NCI-H446 treated with DMSO at 0.1 percent for 48 hours (cell line): Measurements from ENCODE around the gene RBSN.
"Not testable (repeated sequence)": the region's sequence is repeated elsewhere in the genome, so short reads cannot be mapped to it uniquely, and the experiment has no call there.

ENCODE experiments used
- DNase-seq: peaks from one replicate; lab custom pipeline; 2025; lab: John Stamatoyannopoulos, UW

RBSN gene

DNA sequence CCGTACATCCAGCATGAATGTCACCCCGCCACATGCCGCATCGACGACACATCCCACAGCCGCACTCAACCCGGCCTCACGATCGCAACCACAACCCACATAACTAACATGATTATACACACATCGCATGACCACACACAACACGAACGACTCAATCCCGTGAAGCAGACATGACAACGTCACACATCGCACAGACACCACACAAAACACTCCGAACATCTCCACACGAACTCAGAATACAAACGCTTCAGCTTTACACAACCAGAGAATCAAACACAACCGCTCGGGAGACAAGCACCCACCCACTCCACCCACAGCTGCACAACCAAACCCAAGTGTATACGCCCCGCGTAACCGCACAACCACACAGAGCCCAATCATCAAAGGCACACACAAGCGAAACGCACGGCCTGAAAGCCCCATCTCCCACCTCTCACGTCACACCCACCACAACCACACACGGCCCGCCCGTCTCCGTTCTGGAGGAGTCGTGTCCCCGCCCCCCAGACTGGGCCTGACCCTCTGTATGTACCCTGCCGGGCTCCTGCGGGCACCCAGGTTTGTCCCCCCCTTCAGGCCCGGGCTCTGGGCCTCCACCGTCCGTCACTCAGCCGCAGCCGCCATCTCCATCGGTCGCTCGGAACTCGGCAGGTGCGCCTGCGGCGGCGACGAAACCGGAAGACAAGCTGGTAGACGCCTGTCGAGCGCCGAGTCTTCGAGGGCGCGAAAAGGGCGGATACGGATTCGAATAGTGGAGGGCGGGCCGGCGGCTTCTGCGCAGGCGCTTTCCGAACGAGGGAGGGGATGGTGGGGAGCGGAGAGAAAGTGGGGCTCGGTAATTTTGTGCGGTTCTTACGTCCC, at the start of gene RBSN:
TSS of gene RBSN (minus strand) at position 646 of the 861 bp plus-strand sequence. CDS start 3,028 bp downstream, outside the sequence.
- peak; percentile 61 for DNase-seq

DNA sequence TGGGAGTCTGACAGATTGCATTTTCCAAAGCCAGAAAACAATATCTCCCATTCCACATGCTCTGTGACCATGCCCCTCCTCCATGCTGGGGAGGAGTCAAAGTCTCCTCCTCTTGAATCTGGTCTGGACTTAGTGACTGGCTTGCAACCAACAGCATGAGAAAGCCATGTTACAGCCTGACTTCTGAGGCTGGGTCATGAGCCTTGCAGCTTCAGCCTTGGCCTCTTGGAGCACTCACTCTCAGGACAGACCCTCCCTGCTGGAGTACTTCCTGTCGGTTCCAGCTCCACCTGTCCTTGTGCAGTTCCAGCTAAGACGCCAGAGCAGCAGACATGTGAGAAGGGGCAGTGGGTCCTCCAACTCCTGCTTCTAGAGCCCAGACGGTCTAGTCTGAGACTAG, 49.7 kb upstream of the RBSN start:
- no peak for DNase-seq

DNA sequence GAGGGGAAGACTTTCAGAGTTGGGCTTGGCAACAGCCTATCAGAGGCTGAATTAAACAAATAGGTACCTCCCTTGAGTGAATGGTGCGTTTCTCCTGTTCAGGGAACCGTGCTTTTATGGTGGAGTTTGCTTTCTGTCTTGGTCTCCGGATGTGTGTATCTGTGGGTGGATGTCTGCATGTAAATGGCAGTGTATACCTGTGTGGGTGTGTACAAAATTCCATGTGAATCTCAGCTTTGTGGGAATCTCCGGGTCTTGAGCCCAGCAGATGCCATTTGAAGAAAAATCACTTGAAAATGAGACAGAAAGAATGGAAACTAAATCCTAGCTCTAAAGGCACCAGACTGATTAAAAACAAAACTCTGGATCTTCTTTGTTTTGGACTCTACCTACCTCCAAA, 37.9 kb upstream of the RBSN start:
- DNase-seq, result not testable (repeated sequence)

DNA sequence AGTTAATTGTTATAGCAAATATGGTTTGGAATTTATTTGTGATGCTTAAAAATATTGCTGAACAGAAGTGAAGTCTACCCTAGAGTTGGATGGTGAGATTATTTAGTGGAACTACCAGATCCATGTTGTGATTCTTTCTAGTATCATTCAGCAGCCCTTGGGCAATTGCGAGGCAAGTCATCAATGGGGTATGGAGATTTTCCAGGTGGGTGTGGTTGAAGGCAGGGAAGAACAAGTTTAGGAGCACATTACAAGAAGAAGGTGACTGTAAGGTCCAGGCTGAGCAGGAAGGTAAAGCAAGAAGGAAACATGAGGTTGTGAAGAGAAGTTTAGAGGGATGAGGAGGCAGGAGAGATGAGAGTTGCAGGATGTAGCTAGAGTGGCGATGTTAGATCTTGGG, 36.0 kb upstream of the RBSN start:
- DNase-seq, result not testable (repeated sequence)

DNA sequence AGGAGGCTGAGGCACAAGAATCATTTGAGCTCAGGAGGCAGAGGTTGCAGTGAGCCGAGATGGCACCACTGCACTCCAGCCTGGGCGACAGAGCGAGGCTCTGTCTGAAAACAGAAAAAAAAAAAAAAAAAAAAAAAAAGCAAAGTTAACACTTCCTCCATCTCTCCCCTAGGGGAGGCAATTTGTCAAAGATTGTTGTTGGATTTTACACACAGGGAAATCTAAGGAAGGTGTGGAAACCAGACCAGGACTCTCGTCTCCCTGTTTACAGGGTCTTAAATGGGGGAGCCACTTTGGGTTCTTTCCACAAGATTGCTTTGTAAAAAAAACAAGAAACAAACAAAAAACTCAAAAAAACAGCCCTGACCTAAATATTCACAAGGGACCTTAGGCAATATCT, 29.5 kb upstream of the RBSN start:
- DNase-seq, result not testable (repeated sequence)

DNA sequence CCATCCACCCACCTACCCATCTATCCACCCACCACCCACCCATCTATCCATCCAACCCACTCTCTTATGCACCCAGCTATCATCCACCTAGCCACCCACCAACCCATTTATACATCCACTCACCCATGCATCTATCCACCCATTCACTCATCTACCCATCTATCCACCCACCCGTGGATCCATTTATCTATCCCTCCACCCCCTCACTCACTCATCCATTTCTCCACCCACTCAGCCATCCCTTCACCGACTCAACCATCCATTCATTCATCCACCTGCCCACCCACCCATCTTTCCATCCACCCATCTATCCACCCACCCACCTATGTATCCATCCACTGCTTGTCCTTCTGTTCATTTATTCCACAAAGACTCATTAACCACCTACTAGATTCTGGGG, 28.0 kb upstream of the RBSN start:
- DNase-seq, result not testable (repeated sequence)

DNA sequence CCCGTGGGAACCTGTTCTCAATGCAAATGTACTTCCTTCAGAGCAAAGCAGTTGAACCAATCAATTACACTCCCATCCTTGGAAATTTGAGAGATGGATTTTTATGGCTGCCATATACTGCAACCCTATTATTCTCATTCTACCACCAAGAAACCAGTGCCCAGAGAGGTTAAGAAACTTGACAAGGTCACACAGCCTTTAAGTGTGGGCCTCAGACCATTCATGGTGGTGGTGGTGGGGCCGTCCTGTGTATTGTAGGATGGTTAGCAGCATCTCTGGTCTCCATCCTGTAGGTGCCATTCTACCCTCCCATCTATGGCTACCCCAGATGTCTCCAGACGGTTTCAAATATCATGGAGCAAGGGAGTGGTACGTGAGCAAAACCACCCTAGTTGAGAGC, 23.4 kb upstream of the RBSN start:
- DNase-seq, result no peak

DNA sequence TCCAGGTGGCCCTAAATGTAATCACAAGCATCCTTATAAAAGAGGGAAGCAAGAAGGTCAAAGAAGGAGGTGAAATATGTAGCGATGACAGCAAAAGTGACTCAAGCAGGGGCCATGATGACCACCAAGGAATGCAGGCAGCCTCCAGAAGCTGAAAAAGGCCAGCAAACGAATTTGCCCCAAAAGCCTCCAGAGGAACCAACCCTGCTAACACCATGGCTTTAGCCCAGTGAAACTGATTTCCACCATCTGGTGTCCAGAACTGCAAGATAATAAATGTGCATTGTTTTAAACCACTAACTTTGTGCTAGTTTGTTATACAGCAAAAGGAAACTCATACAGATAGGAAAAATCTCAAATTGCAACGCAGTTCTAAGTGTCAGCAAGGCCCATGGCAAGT, 23.0 kb upstream of the RBSN start:
- no peak for DNase-seq

DNA sequence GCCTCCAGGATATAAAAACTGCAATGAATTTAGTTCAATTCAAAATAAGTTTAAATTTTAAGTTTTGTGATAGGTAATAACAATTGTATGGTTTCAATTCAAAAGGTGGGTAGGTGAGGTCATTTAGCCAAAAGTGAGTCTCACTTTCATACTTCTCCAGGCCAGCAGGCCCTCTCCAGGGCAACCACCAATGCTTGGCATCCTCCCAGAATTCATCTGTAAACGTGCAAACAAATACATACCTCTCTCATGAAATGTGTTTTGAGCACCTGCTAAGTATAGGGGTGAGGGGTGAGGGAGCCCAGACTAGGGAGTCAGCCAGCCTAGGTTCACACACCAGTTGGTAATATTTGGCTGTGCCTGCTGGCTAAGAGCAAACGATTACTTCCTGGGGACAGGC, 22.0 kb upstream of the RBSN start:
- no peak for DNase-seq

DNA sequence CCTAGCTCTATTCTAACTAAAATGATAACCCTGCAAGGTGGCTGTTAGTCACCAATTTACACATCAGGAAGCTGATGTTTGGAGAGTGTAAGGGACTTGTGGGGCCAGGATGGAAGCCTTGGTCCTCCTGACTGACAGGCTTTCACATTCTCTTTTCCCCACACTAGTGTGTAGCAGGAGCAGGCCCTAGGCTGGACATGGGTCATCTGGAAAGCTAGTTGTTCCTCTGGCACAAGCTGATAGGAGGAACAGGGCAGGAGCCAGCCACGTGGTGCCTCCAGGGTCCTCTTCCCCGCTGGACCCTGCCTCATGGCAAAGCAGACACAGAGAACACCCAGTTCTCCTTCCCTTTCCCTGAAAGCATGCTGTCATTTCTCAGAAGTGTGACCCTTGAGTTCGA, 18.1 kb upstream of the RBSN start:
- DNase-seq, result no peak

DNA sequence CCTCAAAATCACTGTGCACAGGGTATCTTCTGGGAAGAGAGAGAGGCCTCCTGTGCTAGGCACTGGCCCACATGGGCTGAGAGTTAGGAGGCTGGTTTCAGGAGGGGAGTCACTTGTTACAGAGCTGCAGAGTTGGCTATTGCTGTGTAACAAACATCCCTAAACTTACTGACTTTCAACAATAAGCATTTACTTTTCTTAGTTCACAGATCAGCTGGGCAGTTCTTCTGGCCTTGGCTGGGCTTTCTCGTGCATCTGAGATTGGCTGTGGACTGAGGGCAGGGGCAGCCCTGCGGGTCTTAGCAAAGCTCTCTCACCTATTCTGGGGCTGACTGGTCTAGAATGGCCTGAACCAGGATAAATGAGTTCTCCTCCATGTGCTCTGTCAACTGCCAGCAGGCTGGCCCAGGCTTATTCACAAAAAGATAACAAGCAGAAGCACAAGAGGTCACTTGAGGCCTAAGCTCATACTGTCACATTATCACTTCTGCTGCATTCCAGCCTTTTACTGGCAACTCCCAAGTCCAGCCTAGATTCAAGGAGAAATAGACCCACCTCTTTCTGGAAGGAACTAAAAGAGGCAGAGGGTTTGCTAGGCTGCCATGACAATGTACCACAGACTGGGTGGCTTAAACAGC, 17.2 kb upstream of the RBSN start:
- DNase-seq, result no peak

DNA sequence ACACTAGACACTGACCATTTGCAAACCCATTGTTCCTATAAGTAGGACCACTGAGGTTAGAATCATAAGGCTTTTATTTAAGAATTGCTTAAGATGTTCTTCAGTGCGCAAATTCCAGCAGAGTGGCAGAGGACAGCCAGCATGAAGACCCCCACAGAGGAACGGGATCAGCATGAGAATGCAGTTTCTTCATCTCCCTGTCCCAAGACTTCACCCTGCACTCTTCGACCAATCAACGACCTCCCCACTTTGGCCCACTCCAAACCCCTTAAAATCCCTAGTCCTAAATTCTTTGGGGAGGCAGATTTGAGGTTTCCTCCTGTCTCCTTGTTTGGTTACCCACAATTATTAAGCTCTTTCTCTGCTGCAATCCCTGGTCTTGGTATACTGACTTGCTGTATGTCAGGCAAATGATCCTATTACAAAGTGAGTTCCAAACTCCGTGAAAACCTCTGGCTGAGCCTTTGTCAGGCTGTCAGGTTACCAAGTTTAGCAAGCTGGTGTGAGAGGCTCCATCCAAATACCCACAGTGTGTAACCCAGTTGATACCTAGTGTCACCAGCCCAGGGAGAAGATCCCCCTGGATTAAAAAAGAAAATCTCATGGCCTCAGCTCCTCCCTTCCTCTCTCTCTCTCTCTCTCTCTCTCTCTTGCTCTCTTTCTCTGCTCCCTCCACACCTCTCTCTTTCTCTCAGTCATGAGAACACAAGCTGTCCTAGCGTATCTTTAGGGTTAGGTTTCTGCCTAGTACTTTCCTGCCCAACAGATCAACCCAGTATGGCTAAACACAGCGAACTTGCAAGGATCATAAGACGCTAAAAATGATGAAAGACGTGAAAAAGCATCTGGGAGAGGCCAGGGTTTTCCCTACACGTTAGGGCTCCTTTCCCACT, 15.8 kb upstream of the RBSN start:
- no peak for DNase-seq

DNA sequence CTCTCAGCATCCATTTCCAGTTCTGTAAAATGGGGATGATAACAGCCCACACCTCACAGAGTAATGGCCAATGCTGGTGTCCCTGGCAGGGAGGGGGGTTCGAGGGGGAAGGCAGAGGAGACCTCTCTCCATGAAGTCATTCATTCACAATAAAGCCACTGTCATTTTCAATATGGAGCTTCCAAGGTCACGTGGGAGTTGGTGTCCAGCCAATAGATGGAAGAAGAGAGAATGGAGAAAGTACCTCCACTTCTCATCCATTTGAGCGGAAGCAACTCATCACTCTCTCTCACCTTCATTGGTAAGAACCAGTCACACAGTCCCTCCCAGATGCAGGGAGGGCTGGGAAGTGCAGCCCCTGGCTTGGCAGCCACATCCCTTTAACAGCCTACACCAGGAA, 14.9 kb upstream of the RBSN start:
- DNase-seq, result no peak

DNA sequence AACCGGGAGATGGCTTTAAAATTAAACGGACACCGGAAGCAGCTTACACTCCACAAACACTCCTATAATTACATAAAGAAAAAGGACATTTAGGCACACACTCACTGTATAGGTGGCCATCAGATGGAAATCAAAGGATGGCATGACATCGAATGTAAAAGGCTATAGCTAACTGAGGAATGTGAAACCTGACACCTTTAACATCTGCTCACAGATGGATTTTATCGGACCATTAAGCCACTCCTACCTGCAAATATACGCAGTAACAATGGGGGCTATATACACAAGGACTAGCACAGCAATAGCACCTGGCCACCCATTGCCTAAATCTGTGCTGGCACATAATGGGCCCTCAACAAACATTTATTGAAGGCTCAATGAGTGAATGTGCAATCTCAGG, 14.5 kb upstream of the RBSN start:
- no peak for DNase-seq

DNA sequence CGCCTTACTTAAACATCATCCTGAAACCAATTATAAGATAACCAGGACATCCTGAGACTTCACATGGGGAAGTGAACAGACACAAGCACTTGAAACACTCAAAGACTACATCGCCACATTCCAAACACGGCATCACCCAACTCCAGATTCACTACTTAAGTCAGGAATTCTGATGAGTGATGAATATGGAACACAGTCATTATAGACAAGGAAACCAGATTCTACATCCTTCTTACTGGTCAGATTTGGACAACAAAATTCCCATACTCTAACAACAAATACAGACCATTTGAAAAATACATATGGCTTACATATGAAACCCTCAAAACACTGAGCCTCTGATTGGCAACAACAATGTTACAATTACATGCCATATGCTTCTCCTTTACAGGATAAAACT, 13.1 kb upstream of the RBSN start:
- DNase-seq, result no peak

DNA sequence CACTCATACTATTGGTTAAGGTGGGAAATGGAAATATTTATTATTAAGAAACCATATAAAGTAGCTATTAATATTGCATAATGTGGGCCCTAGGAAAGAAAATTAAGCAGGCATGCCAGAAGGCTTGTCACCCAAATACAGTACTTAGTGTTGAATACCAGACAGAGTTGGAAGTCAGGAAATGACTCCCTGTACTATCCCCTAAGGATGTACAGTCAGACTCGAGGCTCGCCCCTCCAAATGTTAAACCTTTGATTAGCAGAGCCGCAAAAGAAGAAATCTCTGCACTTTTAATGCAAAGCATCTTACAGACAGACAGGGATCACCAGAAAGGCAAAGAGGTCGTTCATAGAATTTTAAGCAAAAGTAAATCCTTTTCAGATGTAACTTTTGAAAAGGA, 11.3 kb upstream of the RBSN start:
- DNase-seq, result no peak

DNA sequence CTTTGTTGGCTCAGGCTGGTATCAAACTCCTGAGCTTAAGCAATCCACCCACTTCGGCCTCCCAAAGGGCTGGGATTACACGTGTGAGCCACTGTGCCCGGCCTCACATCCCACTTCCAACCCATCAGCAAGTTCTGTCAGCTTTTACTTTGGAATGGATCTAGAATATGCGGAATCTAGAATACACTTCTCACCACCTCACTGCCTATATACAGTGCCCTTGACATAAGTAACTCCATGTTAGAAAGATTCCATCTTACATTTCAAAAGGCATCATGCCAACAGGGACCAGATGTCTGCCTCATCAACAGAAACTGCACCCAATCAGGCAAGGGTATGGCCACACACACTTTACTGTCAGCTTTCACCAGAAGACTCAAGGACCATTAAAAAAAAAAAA, 9.9 kb upstream of the RBSN start:
- no peak for DNase-seq

DNA sequence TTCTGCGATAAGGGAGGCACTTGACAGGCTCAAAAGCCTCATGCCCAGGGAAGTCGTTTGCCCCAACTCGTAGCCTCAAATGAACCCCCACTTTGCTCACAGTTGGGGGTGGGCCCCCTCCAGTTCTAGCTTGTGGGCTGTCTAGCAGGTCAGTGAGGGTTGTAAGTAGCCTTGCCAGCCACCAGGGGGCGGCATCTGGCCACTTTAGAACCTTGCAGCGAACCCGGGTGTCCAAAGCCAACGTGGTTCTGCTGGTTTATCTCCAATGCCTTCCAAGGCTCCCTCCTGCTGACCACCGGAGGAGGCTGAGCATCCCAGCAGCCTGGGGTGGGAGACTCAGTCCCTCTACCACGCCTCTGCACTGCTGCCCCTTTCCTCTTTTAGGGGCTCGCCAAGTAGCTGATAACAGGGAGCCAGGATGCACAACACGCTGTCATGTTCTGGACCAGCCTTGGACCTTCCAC, 9.2 kb upstream of the RBSN start:
- DNase-seq, result peak; percentile 16

DNA sequence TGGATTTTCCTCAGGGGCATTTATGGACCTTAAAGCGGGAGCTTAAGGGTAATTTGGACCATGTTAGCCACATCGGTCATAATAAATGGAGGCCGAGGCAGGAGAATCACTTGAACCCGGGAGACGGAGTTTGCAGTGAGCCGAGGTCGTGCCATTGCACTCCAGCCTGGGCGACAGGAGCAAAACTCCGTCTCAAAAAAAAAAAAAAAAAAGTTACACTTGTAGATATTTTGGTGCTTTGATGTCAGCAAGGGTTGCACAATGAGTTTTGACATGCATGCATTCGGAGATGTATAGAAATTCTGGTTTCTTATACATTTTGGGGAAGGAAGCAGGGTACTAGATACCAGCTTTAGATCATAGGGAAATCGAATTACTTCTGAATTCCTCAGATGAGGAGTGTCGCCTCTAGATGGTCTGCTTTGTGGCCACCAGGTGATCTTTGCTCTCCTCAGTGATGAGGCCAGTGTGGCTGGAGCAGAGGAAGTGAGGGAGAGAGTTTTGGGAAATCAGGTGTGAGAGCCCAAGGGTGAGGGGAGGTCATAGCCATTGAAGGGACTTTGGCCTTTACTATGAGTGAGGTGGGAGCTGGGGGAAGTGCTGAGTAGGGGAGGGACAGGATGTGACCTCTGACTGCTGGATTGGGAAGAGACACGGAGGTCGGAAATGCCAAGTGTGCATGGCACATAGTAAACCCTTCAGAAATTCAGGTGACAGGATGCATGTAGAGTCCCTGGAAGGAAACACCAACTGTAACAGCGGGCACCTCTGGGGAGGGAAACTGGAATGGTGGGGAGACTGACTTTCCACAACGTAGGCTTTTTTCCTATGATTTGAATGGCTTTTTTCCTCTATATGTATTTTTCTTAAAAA, 8.4 kb upstream of the RBSN start:
- DNase-seq, result no peak

DNA sequence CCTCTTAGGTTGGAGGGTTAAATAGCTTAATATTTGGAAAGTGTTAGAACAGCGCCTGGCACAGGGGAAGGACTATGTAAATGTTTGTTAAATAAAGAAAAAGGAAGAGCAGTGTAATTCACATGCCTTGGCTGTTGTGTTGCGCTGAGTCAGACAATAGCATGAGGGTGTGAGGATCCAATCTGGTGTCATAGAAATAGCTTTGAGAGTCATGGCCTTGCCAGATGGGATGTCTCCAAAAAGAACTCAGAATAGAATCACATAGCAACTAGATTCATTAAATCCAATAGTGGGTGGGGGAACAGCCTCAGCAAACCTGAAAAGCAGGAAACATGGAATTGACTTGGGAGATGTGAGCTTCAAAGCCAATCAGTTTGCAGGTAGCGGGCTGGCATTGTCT, 3.9 kb upstream of the RBSN start:
- DNase-seq, result peak; percentile 52

DNA sequence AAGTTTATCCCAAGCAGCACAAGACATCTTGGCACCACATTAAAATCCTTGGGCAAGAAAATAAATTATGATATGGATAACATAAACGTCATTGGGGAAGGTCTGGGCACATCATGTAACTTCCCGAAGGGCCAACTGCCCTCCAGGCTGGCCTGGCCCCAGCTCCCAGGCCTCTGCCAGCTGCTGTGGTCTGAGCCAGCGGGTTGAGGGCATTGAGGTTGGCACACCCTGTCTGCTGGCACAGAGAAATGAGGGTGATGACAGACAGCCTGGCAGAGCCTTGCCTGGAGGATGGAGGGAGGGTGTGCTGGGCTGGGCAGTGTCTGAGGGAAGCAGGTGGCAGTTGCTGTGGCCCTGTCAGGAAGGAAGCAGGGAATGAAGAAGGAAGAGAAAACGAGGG, 3.3 kb upstream of the RBSN start:
- peak; percentile 42 for DNase-seq
